Ovary (tissue), 9 donors: ENCODE results near the gene COPE. TPM values are rescaled to one million over a fixed set of nuclear protein-coding genes. Genes with fewer than 3 reads are reported as not detected.
"Not testable (repeated sequence)": the region's sequence is repeated elsewhere in the genome, so short reads cannot be mapped to it uniquely, and the experiment has no call there.

Source experiments
- DNase-seq, 5 donors: peaks; one replicate each; pipeline ENCODE4 v3.0.0-alpha.2; 2019 to 2020
- H3K27ac ChIP-seq, 2 donors: fragments of 200-600 bp; one replicate each; pipeline versions ENCODE4 v1.5.1 to v1.8.0; 2019 to 2022
- H3K27me3 ChIP-seq: fragments of 200-600 bp; one replicate; pipeline ENCODE4 v1.8.0; 2022
- H3K36me3 ChIP-seq: fragments of 200-600 bp; sonication (generic); one replicate; pipeline ENCODE4 v1.5.1; 2019
- H3K4me1 ChIP-seq: one replicate; pipeline ENCODE4 v1.8.1; 2013; ENCODE audit warnings: mild to moderate bottlenecking, moderate library complexity; ENCODE audit not compliant: insufficient read depth
- H3K4me3 ChIP-seq: fragments of 200-600 bp; sonication (generic); one replicate; pipeline ENCODE4 v1.5.1; 2017
- H3K9me3 ChIP-seq, 2 donors: fragments of 200-600 bp in 1 of 2; sonication (generic) in 1 of 2; one replicate each; pipeline versions ENCODE4 v1.5.1 to v1.8.1; 2013 to 2019; ENCODE audit warnings: mild to moderate bottlenecking in 1 of 2, moderate library complexity in 1 of 2
- EP300 ChIP-seq: sonication (generic); formaldehyde crosslinking; IDR thresholded peaks from one replicate; pipeline ENCODE4 v1.6.1; 2017; ENCODE audit warnings: antibody characterized with exemption
- POLR2A ChIP-seq: fragments of 450-650 bp; IDR thresholded peaks from one replicate; pipeline ENCODE4 v1.6.1; 2017; ENCODE audit warnings: antibody characterized with exemption, mild to moderate bottlenecking, moderate library complexity
- WGBS, 3 donors: extraction: QIAGEN DNeasy Blood & Tissue Kit in 1 of 3; methylation state at CpG; one replicate each; pipeline versions ENCODE4 v1.1.5 to v1.1.7; 2013 to 2017; 5-methylcytosine and 5-hydroxymethylcytosine counted together
- intact Hi-C, 4 donors: fragments of 100-400 bp; cut with DNase I; formaldehyde crosslinking; loops; one replicate each; pipeline versions ENCODE4 v1.11.0 to v1.15.1; 2022 to 2023
- polyA plus RNA-seq, 2 donors: library from polyadenylated mRNA; stranded (reverse); fragments of 200-250 nt in 1 of 2; fragments of 350-450 nt in 1 of 2; fragmentation: Illumina TruSeq in 1 of 2; extraction: RNeasy Lipid Tissue Mini Kit (QIAGEN cat#74804) in 1 of 2; gene quantifications; one replicate each; pipeline ENCODE4 v1.2.3, GENCODE V29; 2013 to 2014
- total RNA-seq, 7 donors: library from RNA; depleted of rRNA in 2 of 7; stranded (reverse); fragments of >200 nt in 2 of 7; fragmentation: NEBNext Ultra II Directional in 3 of 7; extraction: Animal tissue kit (Norgen Biotek cat#: 25700) in 3 of 7; gene quantifications; one replicate each; pipeline versions ENCODE4 v1.1.0 to v1.2.4, GENCODE V29; 2016 to 2023
- TF ChIP-seq, protein P1 (sequence below), 3 donors: fragments of 450-650 bp in 2 of 3; fragments of 200-600 bp in 1 of 3; IDR thresholded peaks; one replicate each; pipeline versions ENCODE4 v1.5.1 to v1.8.0; 2016 to 2022; ENCODE audit warnings: antibody characterized with exemption in 3 of 3, mild to moderate bottlenecking in 1 of 3
- donor health status: DM: no; HTN: no; CAD: no; lungs with moderate emphysema.
- donor health status: DM: no; HTN: no; CAD: no.
- donor health status: Bipolar disorder and iron deficiency.
- donor health status: DM: yes; HTN: yes; CAD: no.
- donor health status: DM: no; HTN: no; CAD: no.
- donor health status: DM: yes; HTN: yes; CAD: no.

The COPE gene
- total and polyA plus RNA-seq, 9 donors = 11.3 to 140 (median 115) TPM

GRCh38 chr19:18961767-18962620 is 42.8 kb upstream of the COPE start:
- 20 to 28% (median 21%) methylated on average over 20 to 26 of the region's 26 CpGs for WGBS, 3 donors
- H3K27ac ChIP-seq = no peak overlapping the region
- no peak overlapping the region for H3K4me3 ChIP-seq
- H3K4me1 ChIP-seq = no peaks in the 10 kb centered on the region
- H3K36me3 ChIP-seq = no peaks in the 10 kb centered on the region
- TF ChIP-seq, protein P1, sequence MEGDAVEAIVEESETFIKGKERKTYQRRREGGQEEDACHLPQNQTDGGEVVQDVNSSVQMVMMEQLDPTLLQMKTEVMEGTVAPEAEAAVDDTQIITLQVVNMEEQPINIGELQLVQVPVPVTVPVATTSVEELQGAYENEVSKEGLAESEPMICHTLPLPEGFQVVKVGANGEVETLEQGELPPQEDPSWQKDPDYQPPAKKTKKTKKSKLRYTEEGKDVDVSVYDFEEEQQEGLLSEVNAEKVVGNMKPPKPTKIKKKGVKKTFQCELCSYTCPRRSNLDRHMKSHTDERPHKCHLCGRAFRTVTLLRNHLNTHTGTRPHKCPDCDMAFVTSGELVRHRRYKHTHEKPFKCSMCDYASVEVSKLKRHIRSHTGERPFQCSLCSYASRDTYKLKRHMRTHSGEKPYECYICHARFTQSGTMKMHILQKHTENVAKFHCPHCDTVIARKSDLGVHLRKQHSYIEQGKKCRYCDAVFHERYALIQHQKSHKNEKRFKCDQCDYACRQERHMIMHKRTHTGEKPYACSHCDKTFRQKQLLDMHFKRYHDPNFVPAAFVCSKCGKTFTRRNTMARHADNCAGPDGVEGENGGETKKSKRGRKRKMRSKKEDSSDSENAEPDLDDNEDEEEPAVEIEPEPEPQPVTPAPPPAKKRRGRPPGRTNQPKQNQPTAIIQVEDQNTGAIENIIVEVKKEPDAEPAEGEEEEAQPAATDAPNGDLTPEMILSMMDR (IDR thresholded peaks at IDR 0.05) = no peak
- TF ChIP-seq POLR2A = no peak
- no peak for DNase-seq
- H3K9me3 ChIP-seq = no peaks in the 10 kb centered on the region
- intact Hi-C loops = no loop called here
- no peaks in the 10 kb centered on the region for H3K27me3 ChIP-seq

- TF ChIP-seq, protein P1 (IDR thresholded peaks at IDR 0.05) = no peak
- no peak for TF ChIP-seq EP300
- no peak for TF ChIP-seq POLR2A
Observed at GRCh38 chr19:18960370-18960769, 41.2 kb upstream of the COPE start.

GRCh38 chr19:18955042-18955441 is 35.9 kb upstream of the COPE start:
- DNase-seq = no peak
- intact Hi-C loops = no loop called here
- no peak for TF ChIP-seq EP300
- no peak for TF ChIP-seq POLR2A
- TF ChIP-seq, protein P1 (IDR thresholded peaks at IDR 0.05) = no peak
- H3K9me3 ChIP-seq = no peaks in the 10 kb centered on the region
- no peak overlapping the region for H3K4me3 ChIP-seq
- H3K27ac ChIP-seq = no peak overlapping the region
- H3K4me1 ChIP-seq = no peaks in the 10 kb centered on the region
- H3K36me3 ChIP-seq = no peaks in the 10 kb centered on the region
- no peaks in the 10 kb centered on the region for H3K27me3 ChIP-seq
- 85 to 96% (median 92%) methylated on average over 2 of the region's 2 CpGs for WGBS, 3 donors

More at GRCh38 chr19:18960370-18960769, 41.2 kb upstream of the COPE start:
- no peaks in the 10 kb centered on the region for H3K27me3 ChIP-seq
- H3K4me1 ChIP-seq = no peaks in the 10 kb centered on the region
- H3K36me3 ChIP-seq = no peaks in the 10 kb centered on the region
- no peak overlapping the region for H3K27ac ChIP-seq
- whole genome bisulfite sequencing, 3 donors = 77 to 90% (median 82%) methylated on average over 4 of the region's 4 CpGs
- DNase-seq = no peak
- intact Hi-C loops = no loop called here
- no peak overlapping the region for H3K4me3 ChIP-seq
- no peaks in the 10 kb centered on the region for H3K9me3 ChIP-seq

GRCh38 chr19:18954094-18954493 is 34.9 kb upstream of the COPE start:
- no peak overlapping the region for H3K4me3 ChIP-seq
- intact Hi-C loops = no loop called here
- DNase-seq = no peak
- H3K27ac ChIP-seq = no peak overlapping the region
- H3K36me3 ChIP-seq = no peaks in the 10 kb centered on the region
- no peaks in the 10 kb centered on the region for H3K4me1 ChIP-seq
- no peaks in the 10 kb centered on the region for H3K9me3 ChIP-seq
- TF ChIP-seq EP300 (no peak), POLR2A (no peak)
- TF ChIP-seq, protein P1 (IDR thresholded peaks at IDR 0.05) = no peak
- WGBS, 3 donors = 84 to 90% (median 87%) methylated on average over 3 of the region's 3 CpGs
- H3K27me3 ChIP-seq = no peaks in the 10 kb centered on the region

DNA sequence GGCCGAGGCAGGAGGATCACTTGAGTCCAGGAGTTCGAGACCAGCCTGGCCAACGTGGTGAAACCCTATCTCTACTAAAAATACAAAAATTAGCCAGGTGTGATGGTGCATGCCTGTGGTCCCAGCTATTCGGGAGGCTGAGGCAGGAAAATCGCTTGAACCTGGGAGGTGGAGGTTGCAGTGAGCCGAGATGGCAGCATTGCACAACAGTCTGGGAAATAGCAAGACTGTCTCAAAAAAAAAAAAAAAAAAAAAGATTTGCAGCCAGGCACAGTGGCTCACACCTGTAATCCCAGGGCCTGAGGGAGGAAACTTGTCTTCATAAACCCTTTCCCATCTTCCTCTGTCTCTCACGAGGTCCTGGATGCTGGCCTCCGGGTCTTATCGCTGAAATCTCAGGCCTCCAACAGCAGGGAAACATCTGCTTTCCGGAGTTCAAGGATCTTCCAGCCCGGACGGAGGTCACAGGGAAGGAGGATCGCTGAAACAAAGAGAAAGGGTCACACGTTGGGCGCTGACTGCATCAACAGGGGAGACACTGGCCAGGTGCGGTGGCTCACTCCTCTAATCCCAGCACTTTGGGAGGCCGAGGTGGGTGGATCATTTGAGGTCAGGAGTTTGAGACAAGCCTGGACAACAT is 33.3 kb upstream of the COPE start:
- not testable (repeated sequence) for DNase-seq

More for the DNA sequence above, 33.3 kb upstream of the COPE start:
- H3K4me3 ChIP-seq, H3K4me1 ChIP-seq, H3K27ac ChIP-seq, intact Hi-C loops, H3K27me3 ChIP-seq, H3K9me3 ChIP-seq, H3K36me3 ChIP-seq: not testable (repeated sequence)
- WGBS, 3 donors = 29 to 43% (median 31%) methylated on average over 17 of the region's 17 CpGs
